Anterior cingulate cortex (tissue), 58 donors: Measurements from ENCODE around the gene ARVCF.

Experiments
- DNase-seq, 58 donors: peaks; one replicate each; lab custom pipeline; 2025; lab: John Stamatoyannopoulos, UW

ARVCF gene

GRCh38 chr22:20033045-20033706 lies 16.6 kb upstream of the ARVCF start:
- peak in 46 of 58 donors; percentile 13 to 76 (median 50) for DNase-seq

DNA sequence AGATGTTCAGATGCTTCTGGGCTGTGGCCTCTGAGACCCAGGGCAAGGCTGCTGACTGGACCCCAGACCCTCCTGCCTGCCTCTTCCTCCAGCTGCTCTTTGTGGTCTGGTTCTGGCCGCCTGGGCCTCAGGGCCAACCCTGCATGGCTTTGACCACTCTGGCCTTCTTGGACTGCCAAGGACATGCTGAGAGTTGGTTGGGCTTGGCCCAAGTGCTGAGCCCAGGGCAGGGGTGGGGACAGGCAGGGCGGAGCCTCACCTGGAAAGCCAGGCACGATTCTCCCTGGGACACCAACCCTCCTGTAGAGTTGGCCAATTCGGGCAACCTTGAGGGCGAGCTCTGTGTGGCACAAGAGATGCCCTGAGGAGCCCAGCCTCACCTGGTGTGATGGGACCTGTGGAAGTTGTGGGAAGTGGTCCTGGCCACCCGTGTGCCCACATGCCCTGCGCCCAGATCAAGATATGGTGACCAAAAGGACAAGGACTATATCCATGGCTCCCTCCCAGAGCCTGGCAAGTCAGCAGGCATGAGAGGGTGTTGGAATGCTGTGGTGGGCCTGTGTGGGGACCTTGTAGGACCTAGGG lies 15.9 kb upstream of the ARVCF start:
- DNase-seq, result no peak

GRCh38 chr22:20031732-20032406 lies 15.2 kb upstream of the ARVCF start:
- DNase-seq, result no peak

DNA sequence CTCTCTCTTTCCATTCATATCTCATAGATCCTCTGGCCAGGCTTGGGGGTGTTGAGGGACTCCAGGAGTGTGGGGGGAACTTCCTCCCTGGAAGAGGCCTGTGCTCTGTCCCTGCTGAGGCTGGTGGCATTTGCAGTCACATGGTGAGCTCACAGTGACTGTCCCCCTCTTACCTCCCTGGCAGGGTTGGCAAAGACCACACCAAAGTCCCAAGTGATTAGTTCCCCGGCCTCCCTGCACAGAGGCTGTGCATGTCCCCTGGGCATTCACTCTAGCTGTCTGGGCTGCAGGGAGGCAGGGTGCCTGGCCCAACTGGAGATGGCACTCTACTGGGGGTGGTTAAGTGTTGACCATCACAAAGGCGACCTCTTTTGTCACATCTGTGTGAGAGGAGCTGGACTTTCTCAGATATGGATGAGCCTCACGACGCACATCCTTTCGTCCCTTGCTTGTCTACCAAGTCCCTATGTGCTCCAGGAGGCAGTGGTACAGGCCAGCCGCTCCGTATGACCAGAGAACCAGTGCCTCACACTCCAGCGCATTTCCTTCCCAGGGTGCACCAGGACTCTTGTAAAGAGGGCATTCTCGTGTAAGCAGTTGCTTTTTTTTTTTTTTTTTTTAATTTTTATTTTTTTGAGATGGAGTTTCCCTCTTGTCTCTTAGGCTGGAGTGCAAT lies 13.1 kb upstream of the ARVCF start:
- DNase-seq, result no peak

DNA sequence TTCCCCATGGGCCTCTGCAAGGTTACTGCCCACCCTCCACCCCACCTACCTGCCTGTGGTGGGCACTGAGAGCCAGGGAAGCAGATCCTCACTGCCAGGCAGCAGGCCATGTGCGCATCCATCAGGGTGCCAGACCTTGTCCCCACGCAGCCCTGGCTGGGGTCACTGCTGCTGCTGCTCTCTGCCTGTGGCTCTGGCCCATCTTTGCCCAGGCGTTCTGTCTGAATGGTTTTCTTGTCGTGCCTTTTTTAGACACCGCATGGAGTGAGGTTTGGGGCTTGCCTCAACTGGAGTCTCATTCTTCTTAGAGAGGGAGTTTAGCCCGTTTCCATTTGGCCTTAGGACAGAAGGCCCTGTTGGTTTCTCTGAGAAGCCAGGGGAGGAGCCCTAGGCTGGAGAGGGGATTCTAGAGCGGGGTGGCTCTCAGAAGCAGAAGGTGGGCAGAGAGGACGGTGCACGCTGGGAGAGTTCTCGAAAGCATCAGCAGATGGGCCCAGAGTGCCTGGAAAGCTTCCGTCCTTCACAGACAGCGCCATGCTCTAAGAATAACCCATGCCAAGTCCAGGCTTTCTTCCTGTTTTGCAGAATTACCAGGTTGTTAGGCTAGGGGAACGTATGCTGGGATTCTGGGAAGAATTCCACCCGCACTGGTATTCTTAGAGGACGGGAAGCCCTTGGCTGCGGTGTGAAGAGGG lies 12.4 kb upstream of the ARVCF start:
- DNase-seq, result peak in 42 of 58 donors; percentile 8 to 77 (median 36)

- no peak for DNase-seq
Observed at GRCh38 chr22:20027966-20028854, 11.6 kb upstream of the ARVCF start.

- DNase-seq, result no peak
Observed at GRCh38 chr22:20026996-20027601, 10.5 kb upstream of the ARVCF start.

GRCh38 chr22:20026204-20026908 lies 9.7 kb upstream of the ARVCF start:
- DNase-seq, result peak in 19 of 58 donors; percentile 12 to 65 (median 31)

DNA sequence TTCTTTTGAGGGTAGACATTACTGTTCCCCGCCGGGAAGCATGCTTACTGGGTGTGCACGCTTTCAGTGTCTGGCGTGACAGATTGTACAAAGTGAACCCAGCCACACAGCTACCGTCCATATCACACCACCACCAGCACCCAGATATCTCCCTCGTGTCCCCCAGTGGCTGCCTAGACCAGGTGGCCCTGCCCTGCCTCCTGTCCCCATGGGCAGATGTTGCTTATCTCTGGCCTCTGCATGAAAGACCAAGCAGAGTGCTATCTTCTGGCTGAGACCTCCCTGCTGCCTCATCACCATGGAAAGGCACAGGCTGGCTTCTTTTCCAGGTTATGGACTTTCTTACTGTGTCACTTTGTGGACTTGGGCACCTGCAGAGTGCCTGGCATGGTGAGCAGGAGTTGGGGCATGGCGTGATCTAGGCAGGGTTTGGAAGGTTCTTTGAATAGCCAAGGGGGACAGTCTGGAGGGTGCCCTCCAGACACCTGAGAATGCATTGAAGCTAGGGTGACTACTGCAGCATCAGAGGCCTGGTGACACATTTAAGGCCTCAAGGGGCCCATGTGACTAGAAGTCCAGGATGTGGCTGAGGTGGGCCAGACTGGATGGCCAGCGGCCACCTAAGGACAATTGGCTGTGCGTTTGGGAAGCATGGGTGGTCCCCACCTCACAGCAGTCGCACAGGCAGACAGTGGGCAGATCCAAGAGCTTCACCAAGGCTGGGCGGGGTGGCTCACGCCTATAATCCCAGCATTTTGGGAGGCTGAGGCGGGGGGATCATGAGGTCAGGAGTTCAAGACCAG lies 9.0 kb upstream of the ARVCF start:
- no peak for DNase-seq

GRCh38 chr22:20024650-20025397 lies 8.2 kb upstream of the ARVCF start:
- no peak for DNase-seq

- peak in 8 of 58 donors; percentile 14 to 55 (median 29) for DNase-seq
Observed at GRCh38 chr22:20024225-20024624, 7.6 kb upstream of the ARVCF start.

GRCh38 chr22:20022978-20023613 lies 6.5 kb upstream of the ARVCF start:
- no peak for DNase-seq

- DNase-seq, result no peak
Observed at GRCh38 chr22:20022231-20022977, 5.8 kb upstream of the ARVCF start.

DNA sequence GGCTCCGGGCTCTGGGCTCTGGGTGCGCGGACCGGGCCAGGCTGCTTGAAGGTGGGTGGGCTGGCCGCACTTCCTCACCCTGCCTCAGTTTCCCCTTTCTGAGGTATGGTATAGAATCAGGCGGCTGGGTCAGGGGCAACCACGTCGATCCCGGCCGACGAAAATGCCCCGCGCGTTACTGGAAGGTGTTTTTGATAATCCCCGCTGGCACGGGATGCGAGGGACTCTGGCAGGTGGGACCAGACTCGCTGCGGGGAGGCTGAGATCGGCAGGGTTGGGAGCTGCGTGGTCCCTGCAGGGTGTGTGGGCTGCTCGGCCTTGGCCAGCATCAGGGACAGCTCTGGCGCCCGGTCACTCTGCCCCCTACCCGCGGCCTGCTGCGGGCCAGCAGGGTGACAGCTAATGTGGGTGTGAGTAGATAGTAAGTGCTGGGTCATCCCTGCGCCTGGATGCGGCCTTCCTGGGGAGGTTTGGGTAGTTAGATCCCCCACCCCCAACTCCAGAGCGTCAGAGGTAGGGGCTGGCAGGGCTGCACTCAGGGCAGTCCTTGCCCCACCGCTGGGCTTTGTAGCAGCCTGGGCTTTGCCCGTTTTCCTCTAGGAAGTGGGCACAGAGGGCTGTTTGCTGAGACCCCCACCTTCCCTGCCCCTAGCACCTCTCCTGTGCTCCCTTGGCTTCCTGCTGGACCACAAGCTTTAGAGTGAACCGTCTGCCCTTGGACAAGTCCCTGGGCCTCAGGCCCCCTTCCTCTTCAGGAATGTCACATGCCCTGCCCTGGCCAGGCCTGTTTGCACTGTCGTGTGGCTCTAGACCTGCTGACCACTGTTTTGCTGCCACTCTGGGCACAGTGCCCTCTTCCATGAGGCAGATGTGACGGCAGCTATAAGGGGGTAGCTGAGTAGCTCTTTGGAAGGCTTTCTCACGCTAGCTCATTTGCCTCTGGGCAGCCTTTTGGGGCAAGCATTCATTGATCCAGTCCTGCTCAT lies 4.9 kb upstream of the ARVCF start:
- peak in 53 of 58 donors; percentile 22 to 90 (median 71) for DNase-seq
